Subcutaneous adipose tissue (tissue), 4 donors: ENCODE results near the gene RTN4. TPM values are rescaled to one million over a fixed set of nuclear protein-coding genes. Genes with fewer than 3 reads are reported as not detected.

Experiments used
- CTCF ChIP-seq: fragments of 450-650 bp; IDR thresholded peaks from one replicate; pipeline ENCODE4 v1.5.1; 2016; ENCODE audit warnings: low read depth, mild to moderate bottlenecking, control low read depth, antibody characterized with exemption, moderate library complexity
- total RNA-seq, 4 donors: library from RNA; depleted of rRNA; stranded (reverse); fragments of >200 nt; gene quantifications; one replicate each; pipeline ENCODE4 v1.1.0, GENCODE V29; 2016

The RTN4 gene, protein sequence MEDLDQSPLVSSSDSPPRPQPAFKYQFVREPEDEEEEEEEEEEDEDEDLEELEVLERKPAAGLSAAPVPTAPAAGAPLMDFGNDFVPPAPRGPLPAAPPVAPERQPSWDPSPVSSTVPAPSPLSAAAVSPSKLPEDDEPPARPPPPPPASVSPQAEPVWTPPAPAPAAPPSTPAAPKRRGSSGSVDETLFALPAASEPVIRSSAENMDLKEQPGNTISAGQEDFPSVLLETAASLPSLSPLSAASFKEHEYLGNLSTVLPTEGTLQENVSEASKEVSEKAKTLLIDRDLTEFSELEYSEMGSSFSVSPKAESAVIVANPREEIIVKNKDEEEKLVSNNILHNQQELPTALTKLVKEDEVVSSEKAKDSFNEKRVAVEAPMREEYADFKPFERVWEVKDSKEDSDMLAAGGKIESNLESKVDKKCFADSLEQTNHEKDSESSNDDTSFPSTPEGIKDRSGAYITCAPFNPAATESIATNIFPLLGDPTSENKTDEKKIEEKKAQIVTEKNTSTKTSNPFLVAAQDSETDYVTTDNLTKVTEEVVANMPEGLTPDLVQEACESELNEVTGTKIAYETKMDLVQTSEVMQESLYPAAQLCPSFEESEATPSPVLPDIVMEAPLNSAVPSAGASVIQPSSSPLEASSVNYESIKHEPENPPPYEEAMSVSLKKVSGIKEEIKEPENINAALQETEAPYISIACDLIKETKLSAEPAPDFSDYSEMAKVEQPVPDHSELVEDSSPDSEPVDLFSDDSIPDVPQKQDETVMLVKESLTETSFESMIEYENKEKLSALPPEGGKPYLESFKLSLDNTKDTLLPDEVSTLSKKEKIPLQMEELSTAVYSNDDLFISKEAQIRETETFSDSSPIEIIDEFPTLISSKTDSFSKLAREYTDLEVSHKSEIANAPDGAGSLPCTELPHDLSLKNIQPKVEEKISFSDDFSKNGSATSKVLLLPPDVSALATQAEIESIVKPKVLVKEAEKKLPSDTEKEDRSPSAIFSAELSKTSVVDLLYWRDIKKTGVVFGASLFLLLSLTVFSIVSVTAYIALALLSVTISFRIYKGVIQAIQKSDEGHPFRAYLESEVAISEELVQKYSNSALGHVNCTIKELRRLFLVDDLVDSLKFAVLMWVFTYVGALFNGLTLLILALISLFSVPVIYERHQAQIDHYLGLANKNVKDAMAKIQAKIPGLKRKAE
- total RNA-seq, result 100 to 1,000 TPM; 347 to 464 (median 405) TPM

DNA sequence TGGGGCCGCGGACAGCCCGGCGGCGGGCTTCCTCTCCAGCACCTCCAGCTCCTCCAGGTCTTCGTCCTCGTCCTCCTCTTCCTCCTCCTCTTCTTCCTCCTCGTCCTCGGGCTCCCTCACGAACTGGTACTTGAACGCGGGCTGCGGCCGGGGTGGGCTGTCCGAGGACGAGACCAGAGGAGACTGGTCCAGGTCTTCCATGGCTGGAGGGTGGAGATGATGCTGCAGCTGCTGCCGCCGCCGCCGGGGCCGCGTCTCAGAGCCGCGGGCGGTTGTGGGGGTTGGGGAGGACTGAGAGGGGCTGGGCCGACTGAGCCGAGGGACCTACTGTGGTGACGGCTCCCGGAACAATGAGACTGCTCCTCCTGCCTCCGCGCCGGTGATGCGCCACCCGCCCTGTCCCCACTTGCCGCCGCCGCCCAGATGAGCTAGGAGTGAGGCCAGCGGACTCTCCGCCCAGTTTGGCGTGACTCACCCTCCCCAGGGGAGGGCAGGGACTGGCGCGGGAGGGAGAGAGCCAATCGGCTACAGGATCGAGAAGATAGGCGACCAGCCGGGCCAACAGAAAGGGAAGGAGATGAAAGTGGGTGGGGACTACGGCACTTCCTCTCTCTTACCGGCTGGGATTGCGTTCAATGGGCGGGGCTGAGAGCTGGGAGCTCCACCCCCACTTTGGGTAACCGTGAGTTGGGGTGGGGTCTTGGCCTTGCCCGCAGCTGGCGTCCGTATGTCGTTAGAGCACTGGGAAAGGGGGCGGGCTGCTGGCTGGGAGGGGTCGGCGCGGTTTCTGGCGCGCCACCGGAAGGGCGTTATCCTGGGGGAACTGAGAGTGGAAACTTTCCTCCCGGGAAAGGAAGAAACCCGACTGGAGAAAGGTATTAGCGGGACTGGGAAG lies at the start of gene RTN4:
TSS of gene RTN4 (minus strand) at position 352 of the 895 bp plus-strand sequence. CDS start at position 201, 151 bp downstream.
- TF ChIP-seq CTCF, result no peak

DNA sequence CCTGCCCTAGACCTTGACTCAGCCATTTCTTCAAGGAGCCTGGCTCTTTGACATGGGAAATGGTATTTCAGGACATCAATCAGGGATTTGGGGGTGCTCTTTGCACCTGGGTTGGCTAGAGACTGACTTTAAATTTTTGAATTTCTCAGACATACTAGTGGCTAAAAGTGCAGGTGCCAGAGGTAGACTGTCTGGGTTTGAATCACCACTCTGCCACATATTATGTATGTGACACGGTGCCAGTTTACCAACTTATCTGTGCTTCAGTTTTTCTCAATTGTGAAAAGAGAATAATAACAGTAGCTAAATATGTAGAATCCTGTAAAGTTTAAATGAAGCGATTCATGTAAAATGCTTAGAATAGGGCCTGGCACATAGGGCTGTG lies 49.2 kb upstream of the RTN4 start:
- TF ChIP-seq CTCF, result no peak

DNA sequence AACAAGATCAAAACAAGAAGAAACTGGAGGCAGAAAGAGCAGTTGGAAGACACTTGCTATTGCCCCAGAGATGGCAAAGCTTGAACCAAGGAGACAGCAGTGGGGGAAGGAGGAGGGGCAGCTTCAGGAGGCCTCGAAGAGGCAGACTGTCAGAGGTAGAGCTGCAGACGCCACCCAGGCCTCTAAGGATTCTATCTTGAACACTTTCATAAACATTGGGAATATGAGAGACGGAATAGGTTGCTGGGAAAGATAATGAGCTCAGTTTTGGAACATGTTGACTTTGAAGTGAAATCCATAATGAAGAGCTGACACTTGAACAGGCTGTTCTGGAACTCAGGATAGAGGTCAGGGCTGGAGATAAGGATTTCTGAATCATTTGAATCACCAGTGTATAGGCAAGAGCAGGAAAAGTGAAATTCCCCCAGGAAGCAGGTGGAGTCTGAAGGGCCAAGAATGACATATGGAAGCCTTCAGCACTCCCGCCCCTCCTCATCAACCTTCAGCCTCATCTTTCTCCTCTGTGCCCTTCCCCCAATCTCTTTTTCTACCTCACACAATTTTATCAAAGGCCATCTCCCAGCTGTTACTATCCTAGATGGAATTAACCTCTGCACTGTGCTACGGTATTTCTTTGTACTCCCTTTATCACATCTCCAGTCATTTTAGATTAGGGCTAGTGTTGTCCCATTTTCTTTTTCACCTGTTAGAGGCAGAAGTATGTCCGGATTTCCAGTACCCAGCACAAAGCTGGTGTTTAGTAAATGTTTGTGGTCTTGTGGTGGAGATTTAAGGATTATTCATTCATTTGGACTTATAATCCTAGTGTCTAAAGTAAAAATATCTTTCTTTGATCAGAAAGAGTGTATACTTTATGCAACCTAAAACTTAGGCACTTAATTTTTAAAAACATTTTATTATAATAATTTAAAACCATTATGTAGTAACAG lies 47.5 kb upstream of the RTN4 start:
- TF ChIP-seq CTCF, result no peak

DNA sequence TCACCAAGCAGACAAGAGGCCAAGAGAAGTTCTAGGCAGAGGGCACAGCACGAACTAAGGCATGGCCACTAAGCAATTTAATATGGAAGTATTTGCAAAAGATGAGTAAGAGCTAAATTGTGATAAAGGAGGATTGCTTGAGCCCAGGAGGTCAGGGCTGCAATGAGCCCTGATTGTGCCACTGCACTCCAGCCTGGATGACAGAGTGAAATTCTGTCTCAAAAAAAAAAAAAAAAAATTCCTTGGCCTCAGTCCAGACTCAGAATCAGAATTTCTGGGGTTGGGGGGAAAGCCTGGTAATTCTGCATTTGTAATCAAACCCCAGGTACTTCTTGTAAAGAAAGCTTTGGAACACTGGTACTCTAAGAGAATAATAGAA lies 46.8 kb upstream of the RTN4 start:
- no peak for TF ChIP-seq CTCF

DNA sequence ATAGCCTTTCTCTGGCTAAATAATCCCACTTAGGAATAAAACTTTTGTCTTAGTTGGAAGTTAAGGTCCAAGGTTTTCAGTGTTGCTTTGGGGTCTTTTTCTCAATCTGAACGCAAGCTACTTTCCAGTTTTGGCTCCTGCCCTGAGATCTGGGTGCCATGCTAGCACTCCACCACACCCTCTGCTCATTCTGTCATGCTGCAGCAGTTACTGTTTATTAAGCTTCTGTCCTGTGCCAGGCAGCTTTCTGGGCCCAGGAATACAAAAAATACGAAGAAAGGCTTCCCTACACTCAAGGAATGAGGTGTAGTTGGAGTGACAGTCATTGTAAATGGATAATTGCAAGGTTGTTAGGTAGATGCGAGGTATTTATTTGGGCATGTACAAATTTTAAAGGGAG lies 46.3 kb upstream of the RTN4 start:
- TF ChIP-seq CTCF, result no peak

GRCh38 chr2:55093381-55093780 lies 43.1 kb upstream of the RTN4 start:
- no peak for TF ChIP-seq CTCF
